GM12878 (cell line): Measurements from ENCODE around the gene MRTFB.

Source experiments
- HDAC2 ChIP-seq: fragments of 200-600 bp; sonication (generic); IDR thresholded peaks from 2 replicates; pipeline ENCODE4 v1.6.1; 2017
- MXI1 ChIP-seq: fragments of 150-350 bp; IDR thresholded peaks from 2 replicates; pipeline ENCODE4 v1.6.1; 2011; ENCODE audit warnings: low read depth, mild to moderate bottlenecking, inconsistent platforms, low read length, improper control_type of control experiment
- NFIC ChIP-seq: IDR thresholded peaks from 2 replicates; pipeline ENCODE4 v1.6.1; 2012; ENCODE audit warnings: low read depth, mild to moderate bottlenecking, inconsistent platforms, low read length, moderate library complexity
- TARDBP ChIP-seq: IDR thresholded peaks from 2 replicates; pipeline ENCODE4 v1.6.1; 2016; ENCODE audit warnings: borderline replicate concordance
- ZSCAN29 ChIP-seq: fragments of 450-650 bp; IDR thresholded peaks from 2 replicates; pipeline ENCODE4 v1.6.1; 2017; ENCODE audit warnings: mild to moderate bottlenecking, moderate library complexity
- TF ChIP-seq, protein P1 (sequence below), 3 experiments: IDR thresholded peaks in 2 of 3; conservative IDR thresholded peaks in 1 of 3; 2 replicates each; pipeline ENCODE4 v1.5.1; 2011; ENCODE audit warnings: low read depth in 3 of 3, low read length in 3 of 3, mild to moderate bottlenecking in 3 of 3, control low read depth in 2 of 3, moderate library complexity in 2 of 3, inconsistent platforms in 1 of 3, mixed read lengths in 1 of 3; ENCODE audit not compliant: control insufficient read depth in 2 of 3, insufficient read depth in 1 of 3; ENCODE audit errors: extremely low read depth in 1 of 3
- TF ChIP-seq, protein P2 (sequence below): IDR thresholded peaks from 2 replicates; pipeline ENCODE4 v1.6.1; 2011; ENCODE audit warnings: low read depth, low read length, improper control_type of control experiment, borderline replicate concordance

DNA sequence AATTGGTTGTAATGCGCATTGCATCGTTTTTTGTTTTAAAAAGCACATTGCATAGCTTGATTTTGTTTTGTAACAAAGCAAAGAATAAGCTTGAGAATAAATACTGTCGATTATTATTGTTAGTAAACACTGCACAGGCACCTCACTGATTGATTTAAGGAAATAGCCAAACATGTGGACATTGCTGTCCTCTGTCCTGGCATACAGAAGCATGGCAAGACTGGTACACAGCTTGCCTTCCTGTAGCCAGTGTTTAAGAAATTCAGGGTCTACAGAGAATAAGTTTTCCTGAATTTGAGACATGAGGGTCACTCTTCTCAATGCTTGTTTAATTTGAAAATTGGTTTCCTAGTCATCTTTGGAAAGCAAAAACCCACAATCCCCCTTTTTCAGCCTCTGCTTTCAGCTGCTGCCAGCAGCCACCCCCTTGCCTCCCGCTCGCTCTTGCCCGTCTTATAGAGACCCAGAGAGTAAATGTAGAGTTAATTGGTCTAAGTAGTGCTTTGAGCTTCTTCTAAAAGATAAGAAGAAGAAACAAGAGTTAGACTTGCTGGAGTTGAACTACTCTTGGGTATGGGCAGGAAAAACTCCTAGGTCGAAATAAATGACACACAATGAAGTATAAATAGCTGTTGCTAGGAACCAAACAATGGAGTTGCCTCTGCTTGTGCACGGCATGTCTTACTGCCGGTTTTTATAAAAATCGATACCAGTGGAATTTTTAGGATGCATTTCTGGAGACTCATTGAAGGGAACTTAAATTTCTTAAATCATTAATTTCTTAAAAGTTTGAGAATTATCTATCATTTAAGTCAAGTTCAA is 116.6 kb downstream of the MRTFB start:
- TF ChIP-seq ZSCAN29, result no peak
- no peak for TF ChIP-seq NFIC
- TF ChIP-seq, protein P1, sequence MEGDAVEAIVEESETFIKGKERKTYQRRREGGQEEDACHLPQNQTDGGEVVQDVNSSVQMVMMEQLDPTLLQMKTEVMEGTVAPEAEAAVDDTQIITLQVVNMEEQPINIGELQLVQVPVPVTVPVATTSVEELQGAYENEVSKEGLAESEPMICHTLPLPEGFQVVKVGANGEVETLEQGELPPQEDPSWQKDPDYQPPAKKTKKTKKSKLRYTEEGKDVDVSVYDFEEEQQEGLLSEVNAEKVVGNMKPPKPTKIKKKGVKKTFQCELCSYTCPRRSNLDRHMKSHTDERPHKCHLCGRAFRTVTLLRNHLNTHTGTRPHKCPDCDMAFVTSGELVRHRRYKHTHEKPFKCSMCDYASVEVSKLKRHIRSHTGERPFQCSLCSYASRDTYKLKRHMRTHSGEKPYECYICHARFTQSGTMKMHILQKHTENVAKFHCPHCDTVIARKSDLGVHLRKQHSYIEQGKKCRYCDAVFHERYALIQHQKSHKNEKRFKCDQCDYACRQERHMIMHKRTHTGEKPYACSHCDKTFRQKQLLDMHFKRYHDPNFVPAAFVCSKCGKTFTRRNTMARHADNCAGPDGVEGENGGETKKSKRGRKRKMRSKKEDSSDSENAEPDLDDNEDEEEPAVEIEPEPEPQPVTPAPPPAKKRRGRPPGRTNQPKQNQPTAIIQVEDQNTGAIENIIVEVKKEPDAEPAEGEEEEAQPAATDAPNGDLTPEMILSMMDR (IDR thresholded peaks at IDR 0.05 in 2 of 3, conservative IDR thresholded peaks at IDR 0.05 in 1 of 3; ENCODE audit: control insufficient read depth in 2 of 3, extremely low read depth in 1 of 3, insufficient read depth in 1 of 3, low read depth in 3 of 3, low read length in 3 of 3), result no peak
- no peak for TF ChIP-seq TARDBP
- TF ChIP-seq HDAC2, result no peak
- TF ChIP-seq, protein P2, sequence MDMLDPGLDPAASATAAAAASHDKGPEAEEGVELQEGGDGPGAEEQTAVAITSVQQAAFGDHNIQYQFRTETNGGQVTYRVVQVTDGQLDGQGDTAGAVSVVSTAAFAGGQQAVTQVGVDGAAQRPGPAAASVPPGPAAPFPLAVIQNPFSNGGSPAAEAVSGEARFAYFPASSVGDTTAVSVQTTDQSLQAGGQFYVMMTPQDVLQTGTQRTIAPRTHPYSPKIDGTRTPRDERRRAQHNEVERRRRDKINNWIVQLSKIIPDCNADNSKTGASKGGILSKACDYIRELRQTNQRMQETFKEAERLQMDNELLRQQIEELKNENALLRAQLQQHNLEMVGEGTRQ, result no peak
- no peak for TF ChIP-seq MXI1
